HepG2 (cell line): ENCODE data around the gene EEA1. TPM values are rescaled to one million over a fixed set of nuclear protein-coding genes. Genes with fewer than 3 reads are reported as not detected.

Experiments used
- ATAC-seq: fragments of 200-7000 bp; cut with Tn5 transposase; 3 replicates; pipeline ENCODE4 v1.9.1; 2020; ENCODE audit warnings: mild to moderate bottlenecking, moderate library complexity
- BruUV-seq: library from RNA; stranded (reverse); fragments of 400-500 nt; replicated peaks from 2 replicates; lab custom pipeline; 2021; lab: Mats Ljungman, UMichigan
- CTCF ChIA-PET: fragments of 300-600 bp; formaldehyde crosslinking; extraction: SDS; loops from one replicate; lab custom pipeline; 2021; ENCODE audit warnings: low total read pairs, inconsistent platforms, low intra/inter-chr PET ratio; lab: Yijun Ruan, JAX
- POLR2A ChIA-PET: fragments of 350-600 bp; sonication (Branson Sonifier 250); formaldehyde crosslinking; loops from one replicate; lab custom pipeline; 2020; ENCODE audit warnings: antibody characterized with exemption, inconsistent platforms; lab: Yijun Ruan, JAX
- DNase-seq: peaks from one replicate; pipeline ENCODE4 v3.0.0-alpha.2; 2015; ENCODE audit warnings: low spot score
- FAIRE-seq: peaks from 3 replicates; lab custom pipeline; 2011; peaks lifted over from hg19 to GRCh38; lab: Jason Lieb, UNC
- H2AFZ ChIP-seq: one replicate; pipeline ENCODE4 v1.6.1; 2011; ENCODE audit warnings: low read length, inconsistent platforms
- H3K27ac ChIP-seq: fragments of 300-600 bp; 3 replicates; pipeline ENCODE4 v1.8.0; 2011; ENCODE audit warnings: mixed run types, mild to moderate bottlenecking, mixed read lengths, low read length, inconsistent platforms; ENCODE audit not compliant: insufficient read depth; ENCODE audit errors: extremely low read length
- H3K27me3 ChIP-seq, 2 experiments: fragments of 200-600 bp in 1 of 2; 2 replicates in 1 of 2; 3 replicates in 1 of 2; pipeline versions ENCODE4 v1.6.0 to v1.8.0; 2011; ENCODE audit warnings: low read length in 2 of 2, mild to moderate bottlenecking in 2 of 2, moderate library complexity in 2 of 2, inconsistent platforms in 1 of 2; ENCODE audit not compliant: insufficient read depth in 2 of 2, control insufficient read depth in 1 of 2
- H3K36me3 ChIP-seq, 2 experiments: fragments of 200-600 bp in 1 of 2; replicated peaks in 1 of 2; 2 replicates in 1 of 2; 3 replicates in 1 of 2; pipeline versions ENCODE4 v1.5.1 to v1.8.0; 2011; ENCODE audit warnings: low read length in 2 of 2, inconsistent platforms in 1 of 2; ENCODE audit not compliant: insufficient read depth in 2 of 2, control insufficient read depth in 1 of 2
- H3K4me1 ChIP-seq: 2 replicates; pipeline ENCODE4 v1.5.1; 2012; ENCODE audit warnings: low read length, inconsistent platforms; ENCODE audit not compliant: insufficient read depth
- H3K4me2 ChIP-seq: 2 replicates; pipeline ENCODE4 v1.6.0; 2011; ENCODE audit warnings: low read depth, low read length, inconsistent platforms
- H3K4me3 ChIP-seq, 3 experiments: fragments of 200-600 bp in 1 of 3; sonication (generic), shearing (Covaris generic) in 1 of 3; replicated peaks in 1 of 3; 2 replicates each; pipeline ENCODE4 v1.5.1; 2011 to 2016; ENCODE audit warnings: low read length in 3 of 3, inconsistent platforms in 2 of 3, low read depth in 2 of 3, mild to moderate bottlenecking in 2 of 3, control low read depth in 1 of 3, mixed read lengths in 1 of 3; ENCODE audit not compliant: insufficient read depth in 1 of 3
- H3K79me2 ChIP-seq: one replicate; pipeline ENCODE4 v1.6.1; 2011; ENCODE audit warnings: low read length, inconsistent platforms; ENCODE audit not compliant: insufficient read depth
- H3K9ac ChIP-seq: 2 replicates; pipeline ENCODE4 v1.6.0; 2011; ENCODE audit warnings: mild to moderate bottlenecking, low read depth, low read length, inconsistent platforms; ENCODE audit not compliant: insufficient read depth
- H3K9me3 ChIP-seq: 2 replicates; pipeline ENCODE4 v1.5.1; 2012; ENCODE audit warnings: mild to moderate bottlenecking, low read length
- H4K20me1 ChIP-seq: 2 replicates; pipeline ENCODE4 v1.6.0; 2011; ENCODE audit warnings: inconsistent platforms, mild to moderate bottlenecking, low read length, moderate library complexity; ENCODE audit not compliant: insufficient read depth
- DNMT1 ChIP-seq: sonication (generic); formaldehyde crosslinking; IDR thresholded peaks from 2 replicates; pipeline ENCODE4 v1.5.1; 2020; ENCODE audit warnings: mild to moderate bottlenecking, missing genetic modification reagents
- ERF ChIP-seq: IDR thresholded peaks from 2 replicates; pipeline ENCODE4 v1.6.1; 2018; ENCODE audit warnings: missing biosample characterization, missing genetic modification reagents
- KDM5B ChIP-seq: sonication (generic); formaldehyde crosslinking; IDR thresholded peaks from 2 replicates; pipeline ENCODE4 v1.4.0; 2020; ENCODE audit warnings: missing genetic modification reagents, mild to moderate bottlenecking, borderline replicate concordance
- MAFK ChIP-seq, 2 experiments: IDR thresholded peaks in 1 of 2; conservative IDR thresholded peaks in 1 of 2; 2 replicates each; pipeline ENCODE4 v1.6.1; 2011; ENCODE audit warnings: improper control_type of control experiment in 2 of 2, low read length in 2 of 2
- NR2F1 ChIP-seq, 2 experiments: fragments of 450-650 bp in 1 of 2; formaldehyde crosslinking in 1 of 2; IDR thresholded peaks; 2 replicates each; pipeline versions ENCODE4 v1.5.0 to v1.6.1; 2016 to 2020; ENCODE audit warnings: mild to moderate bottlenecking in 1 of 2, missing compliant biosample characterization in 1 of 2, missing genetic modification reagents in 1 of 2, moderate library complexity in 1 of 2
- ONECUT2 ChIP-seq: sonication (generic); formaldehyde crosslinking; IDR thresholded peaks from 2 replicates; pipeline ENCODE4 v1.4.0; 2020; ENCODE audit warnings: missing genetic modification reagents
- TCF12 ChIP-seq, 2 experiments: fragments of 450-650 bp in 1 of 2; sonication (generic) in 1 of 2; formaldehyde crosslinking in 1 of 2; IDR thresholded peaks; 2 replicates each; pipeline versions ENCODE4 v1.6.1 to v1.8.0; 2017 to 2022; ENCODE audit warnings: antibody characterized with exemption in 1 of 2, mild to moderate bottlenecking in 1 of 2, missing genetic modification reagents in 1 of 2, moderate library complexity in 1 of 2
- TRIM24 ChIP-seq: sonication (generic); formaldehyde crosslinking; IDR thresholded peaks from 2 replicates; pipeline ENCODE4 v1.8.0; 2022; ENCODE audit warnings: mild to moderate bottlenecking, missing genetic modification reagents
- USF2 ChIP-seq, 2 experiments: sonication (generic) in 1 of 2; formaldehyde crosslinking in 1 of 2; IDR thresholded peaks; 2 replicates each; pipeline versions ENCODE4 v1.5.1 to v1.6.1; 2011 to 2020; ENCODE audit warnings: borderline replicate concordance in 1 of 2, low read depth in 1 of 2, low read length in 1 of 2, mild to moderate bottlenecking in 1 of 2, missing genetic modification reagents in 1 of 2, moderate library complexity in 1 of 2
- ZFP36L1 ChIP-seq: sonication (generic); formaldehyde crosslinking; IDR thresholded peaks from 2 replicates; pipeline ENCODE4 v1.8.0; 2022; ENCODE audit warnings: mild to moderate bottlenecking, missing genetic modification reagents, moderate library complexity
- ZKSCAN1 ChIP-seq: fragments of 150-350 bp; IDR thresholded peaks from 2 replicates; pipeline ENCODE4 v1.6.1; 2014; ENCODE audit warnings: low read length
- ZMAT5 ChIP-seq: sonication (generic); formaldehyde crosslinking; IDR thresholded peaks from 2 replicates; pipeline ENCODE4 v1.5.0; 2020; ENCODE audit warnings: mild to moderate bottlenecking, low read depth, missing genetic modification reagents, borderline replicate concordance
- ZNF274 ChIP-seq: sonication (generic); formaldehyde crosslinking; IDR thresholded peaks from 2 replicates; pipeline ENCODE4 v1.5.1; 2020; ENCODE audit warnings: mild to moderate bottlenecking, missing genetic modification reagents
- ZNF562 ChIP-seq: sonication (generic); formaldehyde crosslinking; IDR thresholded peaks from 2 replicates; pipeline ENCODE4 v1.8.0; 2022; ENCODE audit warnings: missing genetic modification reagents, borderline replicate concordance
- ZNF775 ChIP-seq: sonication (generic); formaldehyde crosslinking; IDR thresholded peaks from 2 replicates; pipeline ENCODE4 v1.4.0; 2020; ENCODE audit warnings: missing genetic modification reagents, mild to moderate bottlenecking, moderate library complexity, borderline replicate concordance
- WGBS: methylation state at CpG from one replicate; pipeline ENCODE4 v1.1.6; 2017; ENCODE audit warnings: low lambda C conversion rate; 5-methylcytosine and 5-hydroxymethylcytosine counted together
- in situ Hi-C: cut with HindIII; loops from 2 replicates; pipeline ENCODE4 v1.10.0; 2017; ENCODE audit warnings: low pct_unique_long_range_greater_than_20kb; ENCODE audit not compliant: extremely low pct_ligation_motif_present
- intact Hi-C: fragments of 100-400 bp; cut with micrococcal nuclease; formaldehyde crosslinking; loops from one replicate; pipeline ENCODE4 v1.10.0; 2022; ENCODE audit not compliant: unreplicated experiment
- polyA plus RNA-seq, 8 experiments: library from polyadenylated mRNA; depleted of rRNA in 3 of 8; stranded (reverse) in 7 of 8; unstranded in 1 of 8; fragments of >200 nt; fragmentation: Illumina TruSeq in 4 of 8; extraction: Trizol in 4 of 8; gene quantifications; 2 replicates each; pipeline versions ENCODE4 v1.2.1 to v1.2.3, GENCODE V29; 2011 to 2016; ENCODE audit warnings: low read depth in 4 of 8, missing spikeins in 1 of 8, mixed read lengths in 1 of 8; ENCODE audit not compliant: insufficient read depth in 1 of 8
- total RNA-seq, 5 experiments: library from RNA; depleted of rRNA; stranded (reverse); fragments of >200 nt; fragmentation: Illumina TruSeq; extraction: Trizol; gene quantifications; 2 replicates each; pipeline ENCODE4 v1.2.3, GENCODE V29; 2016; ENCODE audit warnings: low read depth in 1 of 5

The EEA1 gene
- total and polyA plus RNA-seq, 2 of the 13 experiments (the other 11 are each of a cell fraction or from before 2014, with no cell fraction given) = 5.0 to 19.3 TPM

DNA sequence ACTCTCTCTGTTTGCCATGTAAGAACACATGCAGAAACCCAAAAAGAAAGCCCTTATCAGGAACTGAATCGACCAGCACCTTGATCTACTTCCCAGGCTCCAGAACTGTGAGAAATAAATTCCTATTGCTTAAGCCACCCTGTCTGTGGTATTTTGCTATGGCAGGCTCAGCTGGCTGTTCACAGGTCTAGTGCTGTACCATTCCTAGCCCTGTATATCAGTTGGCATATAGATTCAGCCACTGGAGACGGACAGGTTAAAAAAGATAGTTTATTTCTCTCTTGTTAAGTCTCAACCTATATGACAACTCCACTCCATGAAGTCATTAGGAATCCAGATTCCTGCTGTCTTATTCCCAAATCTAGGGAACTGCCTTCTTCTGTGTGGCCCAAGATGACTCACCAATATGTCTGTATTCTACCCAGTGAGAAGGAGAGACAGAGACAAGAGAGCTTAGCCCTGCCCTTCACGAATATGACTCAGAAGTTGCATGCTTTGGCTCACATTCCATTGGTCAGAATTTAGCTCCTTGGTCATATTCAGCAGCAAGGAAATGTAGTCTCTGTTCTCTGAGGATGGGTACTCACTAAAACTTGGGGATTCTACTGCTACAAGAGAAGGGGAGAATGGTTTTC, 169.3 kb downstream of the EEA1 start:
- intact Hi-C loops (no loop called here), in situ Hi-C loops (no loop called here)
- Histone ChIP-seq H3K27ac (no peak overlapping the region), H3K9me3 (no peaks in the 10 kb centered on the region), H3K9ac (no peak overlapping the region), H3K27me3 (0 out of 5 replicates have a peak, but pooled peaks cover 0 to 8% of the 10 kb centered on the region in 2 experiments), H3K4me2 (no peak overlapping the region), H3K4me3 (no peak overlapping the region), H3K36me3 (no peaks in the 10 kb centered on the region), H3K79me2 (no peaks in the 10 kb centered on the region), H3K4me1 (no peaks in the 10 kb centered on the region), H4K20me1 (no peaks in the 10 kb centered on the region), H2AFZ (no peak overlapping the region)
- 25% methylated on average over 2 of the region's 3 CpGs for WGBS
- no peak; the same call in 2 of the 3 replicates for ATAC-seq
- TF ChIP-seq ZFP36L1 (CRISPR knock-in tag) = no peak
- no peak for TF ChIP-seq ZKSCAN1
- DNase-seq = no peak
- CTCF ChIA-PET = no interaction called here
- BruUV-seq = no TSS peak
- FAIRE-seq = no peak
- POLR2A ChIA-PET = no interaction called here

GRCh38 chr12:92757597-92758121, 171.4 kb downstream of the EEA1 start:
- ChIA-PET CTCF (no interaction called here), POLR2A (no interaction called here)
- Histone ChIP-seq H3K27ac (no peak overlapping the region), H3K9me3 (no peaks in the 10 kb centered on the region), H3K36me3 (no peaks in the 10 kb centered on the region), H4K20me1 (no peaks in the 10 kb centered on the region), H2AFZ (no peak overlapping the region), H3K79me2 (no peaks in the 10 kb centered on the region), H3K27me3 (peaks cover 0 to 14% of the 10 kb centered on the region in 2 experiments; a peak in 1 of 5 replicates), H3K9ac (no peak overlapping the region), H3K4me1 (no peaks in the 10 kb centered on the region), H3K4me2 (no peak overlapping the region), H3K4me3 (no peak overlapping the region)
- 20% methylated on average over 5 of the region's 5 CpGs for WGBS
- ATAC-seq (no peak), FAIRE-seq (no peak), DNase-seq (no peak)
- intact Hi-C loops (no loop called here), in situ Hi-C loops (no loop called here)
- BruUV-seq = no TSS peak
- TF ChIP-seq DNMT1 (CRISPR knock-in tag) = no peak
- TF ChIP-seq NR2F1 (CRISPR knock-in tag; IDR thresholded peaks at IDR 0.05) = no peak
- TF ChIP-seq MAFK (conservative IDR thresholded peaks at IDR 0.05 in 1 of 2, IDR thresholded peaks at IDR 0.05 in 1 of 2; ENCODE audit: low read length in 2 of 2) = no peak
- TF ChIP-seq ERF = no peak
- no peak for TF ChIP-seq ZNF274
- no peak for TF ChIP-seq ONECUT2 (CRISPR knock-in tag)
- no peak for TF ChIP-seq ZNF775 (CRISPR knock-in tag)
- TF ChIP-seq ZNF562 (CRISPR knock-in tag) = no peak
- TF ChIP-seq ZMAT5 (CRISPR knock-in tag) = no peak
- no peak for TF ChIP-seq TCF12 (IDR thresholded peaks at IDR 0.05)
- TF ChIP-seq TCF12 (CRISPR knock-in tag; IDR thresholded peaks at IDR 0.05) = no peak
- TF ChIP-seq KDM5B (CRISPR knock-in tag) = no peak
- no peak for TF ChIP-seq USF2 (IDR thresholded peaks at IDR 0.05; ENCODE audit: low read depth, low read length)
- TF ChIP-seq USF2 (CRISPR knock-in tag; IDR thresholded peaks at IDR 0.05; ENCODE audit: borderline replicate concordance) = no peak
- no peak for TF ChIP-seq TRIM24 (CRISPR knock-in tag)
